IMR-90 (cell line): ENCODE data around the gene COG2. TPM values are rescaled to one million over a fixed set of nuclear protein-coding genes. Genes with fewer than 3 reads are reported as not detected.

Experiments used
- ATAC-seq: fragments of 200-7000 bp; cut with Tn5 transposase; 2 replicates; pipeline ENCODE4 v1.9.1; 2020; ENCODE audit warnings: low read depth, mild to moderate bottlenecking, moderate library complexity
- BruUV-seq: library from RNA; stranded (reverse); fragments of 400-500 nt; replicated peaks from 2 replicates; lab custom pipeline; 2021; lab: Mats Ljungman, UMichigan
- CTCF ChIA-PET: fragments of 300-600 bp; formaldehyde crosslinking; extraction: SDS; loops from one replicate; lab custom pipeline; 2021; ENCODE audit warnings: antibody characterized with exemption; lab: Yijun Ruan, JAX
- POLR2A ChIA-PET: fragments of 300-600 bp; sonication (Branson Sonifier 250); formaldehyde crosslinking; loops from one replicate; lab custom pipeline; 2022; ENCODE audit warnings: antibody characterized with exemption; ENCODE audit not compliant: unreplicated experiment; lab: Charles Lee
- DNase-seq: peaks from one replicate; pipeline ENCODE4 v3.0.0; 2013
- H2AFZ ChIP-seq: replicated peaks from 2 replicates; pipeline ENCODE3; 2013; ENCODE audit warnings: low read length, mild to moderate bottlenecking; ENCODE audit not compliant: poor library complexity
- H2AK5ac ChIP-seq: 2 replicates; pipeline ENCODE4 v1.6.1; 2013; ENCODE audit warnings: low read depth, low read length, inconsistent platforms
- H2AK9ac ChIP-seq: replicated peaks from 2 replicates; pipeline ENCODE3; 2013; ENCODE audit warnings: mild to moderate bottlenecking, low read depth, low read length, moderate library complexity; ENCODE audit not compliant: poor library complexity
- H2BK120ac ChIP-seq: 2 replicates; pipeline ENCODE4 v1.6.1; 2013; ENCODE audit warnings: low read depth, low read length, inconsistent platforms
- H2BK15ac ChIP-seq: 3 replicates; pipeline ENCODE4 v1.6.1; 2013; ENCODE audit warnings: low read depth, low read length, inconsistent platforms
- H2BK20ac ChIP-seq: 2 replicates; pipeline ENCODE4 v1.6.1; 2013; ENCODE audit warnings: low read depth, mild to moderate bottlenecking, inconsistent platforms, low read length, moderate library complexity
- H2BK5ac ChIP-seq: 2 replicates; pipeline ENCODE4 v1.6.1; 2013; ENCODE audit warnings: mild to moderate bottlenecking, low read depth, low read length, inconsistent platforms; ENCODE audit not compliant: poor library complexity, severe bottlenecking
- H3K14ac ChIP-seq: replicated peaks from 2 replicates; pipeline ENCODE4 v1.6.1; 2013; ENCODE audit warnings: low read depth, low read length, inconsistent platforms
- H3K18ac ChIP-seq: 2 replicates; pipeline ENCODE4 v1.6.1; 2013; ENCODE audit warnings: low read depth, low read length, control low read depth
- H3K23ac ChIP-seq: 2 replicates; pipeline ENCODE4 v1.6.1; 2013; ENCODE audit warnings: low read depth, low read length, inconsistent platforms
- H3K27ac ChIP-seq: 2 replicates; pipeline ENCODE4 v1.5.1; 2013; ENCODE audit warnings: mild to moderate bottlenecking, control low read depth, low read length; ENCODE audit not compliant: insufficient read depth
- H3K27me3 ChIP-seq: 2 replicates; pipeline ENCODE4 v1.6.1; 2013; ENCODE audit warnings: low read length; ENCODE audit not compliant: control insufficient read depth, insufficient read depth
- H3K36me3 ChIP-seq: 2 replicates; pipeline ENCODE4 v1.6.1; 2013; ENCODE audit warnings: low read length, mixed read lengths; ENCODE audit not compliant: control insufficient read depth, insufficient read depth
- H3K4ac ChIP-seq: 2 replicates; pipeline ENCODE4 v1.6.1; 2013; ENCODE audit warnings: low read depth, low read length, inconsistent platforms
- H3K4me1 ChIP-seq: 2 replicates; pipeline ENCODE4 v1.6.1; 2013; ENCODE audit warnings: low read length, mixed read lengths; ENCODE audit not compliant: control insufficient read depth, insufficient read depth
- H3K4me2 ChIP-seq: 2 replicates; pipeline ENCODE4 v1.6.1; 2013; ENCODE audit warnings: low read depth, mild to moderate bottlenecking, control low read depth, low read length, moderate library complexity
- H3K4me3 ChIP-seq: 2 replicates; pipeline ENCODE4 v1.5.1; 2013; ENCODE audit warnings: low read depth, mild to moderate bottlenecking, control low read depth, low read length, moderate library complexity; ENCODE audit not compliant: insufficient read depth
- H3K56ac ChIP-seq: 2 replicates; pipeline ENCODE4 v1.6.1; 2013; ENCODE audit warnings: low read length, inconsistent platforms; ENCODE audit not compliant: insufficient read depth; ENCODE audit errors: extremely low read depth
- H3K79me1 ChIP-seq, 2 experiments: 2 replicates each; pipeline ENCODE4 v1.6.1; 2013; ENCODE audit warnings: low read length in 2 of 2, inconsistent platforms in 1 of 2, low read depth in 1 of 2
- H3K9ac ChIP-seq: 2 replicates; pipeline ENCODE4 v1.6.1; 2013; ENCODE audit warnings: low read depth, low read length, control low read depth
- H3K9me1 ChIP-seq: 2 replicates; pipeline ENCODE4 v1.6.1; 2013; ENCODE audit warnings: low read length, inconsistent platforms; ENCODE audit not compliant: insufficient read depth
- H3K9me3 ChIP-seq: 2 replicates; pipeline ENCODE4 v1.6.1; 2013; ENCODE audit warnings: low read length; ENCODE audit not compliant: control insufficient read depth, insufficient read depth
- H4K20me1 ChIP-seq: 2 replicates; pipeline ENCODE4 v1.6.1; 2013; ENCODE audit warnings: low read length, inconsistent platforms; ENCODE audit not compliant: insufficient read depth
- H4K5ac ChIP-seq: 2 replicates; pipeline ENCODE4 v1.6.1; 2013; ENCODE audit warnings: mild to moderate bottlenecking, low read depth, low read length, control low read depth
- H4K8ac ChIP-seq, 2 experiments: 2 replicates each; pipeline ENCODE4 v1.6.1; 2013; ENCODE audit warnings: low read depth in 2 of 2, low read length in 2 of 2, control low read depth in 1 of 2, inconsistent platforms in 1 of 2
- H4K91ac ChIP-seq: 2 replicates; pipeline ENCODE4 v1.6.1; 2013; ENCODE audit warnings: low read depth, low read length, inconsistent platforms; ENCODE audit not compliant: insufficient read depth
- CEBPB ChIP-seq: IDR thresholded peaks from 2 replicates; pipeline ENCODE4 v1.6.1; 2012; ENCODE audit warnings: low read depth, low read length, improper control_type of control experiment
- CHD1 ChIP-seq: IDR thresholded peaks from 2 replicates; pipeline ENCODE4 v1.6.1; 2012; ENCODE audit warnings: low read depth, low read length, improper control_type of control experiment
- FOS ChIP-seq: fragments of 150-350 bp; IDR thresholded peaks from 2 replicates; pipeline ENCODE4 v1.6.1; 2016; ENCODE audit warnings: low read depth, low read length
- MAZ ChIP-seq: IDR thresholded peaks from 2 replicates; pipeline ENCODE4 v1.6.1; 2012; ENCODE audit warnings: low read depth, mild to moderate bottlenecking, low read length, improper control_type of control experiment, moderate library complexity, borderline replicate concordance
- MXI1 ChIP-seq: IDR thresholded peaks from 2 replicates; pipeline ENCODE4 v1.6.1; 2012; ENCODE audit warnings: low read depth, mild to moderate bottlenecking, low read length, moderate library complexity, borderline replicate concordance
- NFE2L2 ChIP-seq: fragments of 150-350 bp; IDR thresholded peaks from 2 replicates; pipeline ENCODE4 v1.6.1; 2016; ENCODE audit warnings: low read depth, mild to moderate bottlenecking, low read length
- RAD21 ChIP-seq: IDR thresholded peaks from 2 replicates; pipeline ENCODE4 v1.6.1; 2012; ENCODE audit warnings: low read length, improper control_type of control experiment
- RCOR1 ChIP-seq: IDR thresholded peaks from 2 replicates; pipeline ENCODE4 v1.6.1; 2012; ENCODE audit warnings: mild to moderate bottlenecking, low read length, improper control_type of control experiment; ENCODE audit not compliant: insufficient replicate concordance
- RFX5 ChIP-seq: IDR thresholded peaks from 2 replicates; pipeline ENCODE4 v1.8.0; 2012; ENCODE audit warnings: low read depth, mild to moderate bottlenecking, low read length, moderate library complexity
- SMC3 ChIP-seq: fragments of 150-350 bp; IDR thresholded peaks from 2 replicates; pipeline ENCODE4 v1.6.1; 2016; ENCODE audit warnings: low read depth, mild to moderate bottlenecking, antibody characterized with exemption, low read length, moderate library complexity
- WGBS, 2 experiments: methylation state at CpG; one replicate each; pipeline versions ENCODE4 v1.1.5 to v1.1.7; 2013; ENCODE audit warnings: missing lambda C conversion rate in 2 of 2; ENCODE audit not compliant: insufficient read length in 1 of 2; ENCODE audit errors: extremely low coverage in 2 of 2; 5-methylcytosine and 5-hydroxymethylcytosine counted together
- dilution Hi-C: fragments of 300-500 bp; cut with HindIII; formaldehyde crosslinking; loops from one replicate; pipeline ENCODE4 v1.14.3; 2018; ENCODE audit warnings: low sequenced_read_pairs; ENCODE audit not compliant: unreplicated experiment
- in situ Hi-C: fragments of 300-500 bp; cut with MboI; formaldehyde crosslinking; loops from 3 replicates; pipeline ENCODE4 v1.14.3; 2019; ENCODE audit warnings: low sequenced_read_pairs, inconsistent platforms, mixed read lengths
- intact Hi-C: fragments of 100-400 bp; cut with micrococcal nuclease; formaldehyde crosslinking; loops from 2 replicates; pipeline ENCODE4 v1.10.0; 2022
- polyA plus RNA-seq, 3 experiments: library from polyadenylated mRNA; depleted of rRNA; stranded (reverse); fragments of >200 nt; gene quantifications; 2 replicates each; pipeline ENCODE4 v1.2.3, GENCODE V29; 2012; ENCODE audit warnings: low replicate concordance in 1 of 3
- total RNA-seq: library from RNA; depleted of rRNA; stranded (reverse); fragments of >200 nt; gene quantifications from 2 replicates; pipeline ENCODE4 v1.2.3, GENCODE V29; 2012
- TF ChIP-seq, protein P1 (sequence below): conservative IDR thresholded peaks from 2 replicates; pipeline ENCODE4 v1.5.1; 2012; ENCODE audit warnings: mild to moderate bottlenecking, low read depth, low read length, improper control_type of control experiment

The COG2 gene
- total and polyA plus RNA-seq, 2 of the 4 experiments (the other 2 are of a cell fraction): 9.1 to 16.7 TPM

DNA sequence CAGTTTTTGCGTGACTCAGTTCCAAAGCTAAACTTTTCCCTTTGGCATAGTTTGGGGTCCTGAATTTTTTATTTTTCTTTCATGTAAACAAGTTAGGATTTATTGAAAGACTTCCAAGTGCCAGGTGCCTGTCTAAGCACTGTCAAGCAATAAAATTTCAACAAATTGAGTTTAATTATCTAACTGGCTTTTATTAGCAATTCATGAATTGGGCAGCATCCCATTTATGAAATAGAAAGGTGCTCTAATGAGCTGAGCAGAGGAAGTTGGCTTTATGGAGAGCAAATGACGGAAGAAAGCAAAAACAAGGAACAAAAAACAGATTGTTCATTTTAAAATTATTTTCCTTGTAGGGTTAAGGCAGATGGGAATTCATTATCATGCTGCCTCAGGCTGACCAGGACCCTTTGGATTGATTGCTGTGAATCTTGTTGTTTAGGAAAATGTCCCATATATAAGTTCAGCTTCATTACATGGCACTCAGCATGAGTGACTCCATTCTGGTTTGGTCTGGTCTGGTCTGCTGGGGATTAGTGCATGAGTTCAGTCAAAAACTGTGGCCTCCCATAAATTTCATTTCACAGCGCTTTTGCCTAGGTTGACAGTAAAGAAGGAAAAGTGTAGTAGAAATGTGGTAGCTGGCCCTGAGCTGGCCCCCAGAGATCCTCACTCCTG lies 21.5 kb upstream of the COG2 start:
- no peak overlapping the region for H3K4me3 ChIP-seq
- H3K9me1 ChIP-seq: no peaks in the 10 kb centered on the region
- H3K36me3 ChIP-seq: no peaks in the 10 kb centered on the region
- no peak overlapping the region for H3K14ac ChIP-seq
- no peak overlapping the region for H3K18ac ChIP-seq
- H3K79me1 ChIP-seq: no peaks in the 10 kb centered on the region
- H3K9ac ChIP-seq: no peak overlapping the region
- no CpG with 5 or more reads among the region's 3 CpGs for WGBS, 2 experiments
- H3K23ac ChIP-seq: no peak overlapping the region
- no peak overlapping the region for H3K56ac ChIP-seq
- BruUV-seq: no TSS peak
- H3K4ac ChIP-seq: no peak overlapping the region
- H4K20me1 ChIP-seq: no peaks in the 10 kb centered on the region
- H3K4me1 ChIP-seq: no peaks in the 10 kb centered on the region
- H2BK20ac ChIP-seq: no peak overlapping the region
- no peak overlapping the region for H4K8ac ChIP-seq
- intact Hi-C loops: no loop called here
- H3K27ac ChIP-seq: no peak overlapping the region
- no peak for TF ChIP-seq CEBPB
- no peak for TF ChIP-seq SMC3
- TF ChIP-seq FOS: no peak
- TF ChIP-seq MAZ: no peak
- no peak for TF ChIP-seq CHD1
- TF ChIP-seq, protein P1, sequence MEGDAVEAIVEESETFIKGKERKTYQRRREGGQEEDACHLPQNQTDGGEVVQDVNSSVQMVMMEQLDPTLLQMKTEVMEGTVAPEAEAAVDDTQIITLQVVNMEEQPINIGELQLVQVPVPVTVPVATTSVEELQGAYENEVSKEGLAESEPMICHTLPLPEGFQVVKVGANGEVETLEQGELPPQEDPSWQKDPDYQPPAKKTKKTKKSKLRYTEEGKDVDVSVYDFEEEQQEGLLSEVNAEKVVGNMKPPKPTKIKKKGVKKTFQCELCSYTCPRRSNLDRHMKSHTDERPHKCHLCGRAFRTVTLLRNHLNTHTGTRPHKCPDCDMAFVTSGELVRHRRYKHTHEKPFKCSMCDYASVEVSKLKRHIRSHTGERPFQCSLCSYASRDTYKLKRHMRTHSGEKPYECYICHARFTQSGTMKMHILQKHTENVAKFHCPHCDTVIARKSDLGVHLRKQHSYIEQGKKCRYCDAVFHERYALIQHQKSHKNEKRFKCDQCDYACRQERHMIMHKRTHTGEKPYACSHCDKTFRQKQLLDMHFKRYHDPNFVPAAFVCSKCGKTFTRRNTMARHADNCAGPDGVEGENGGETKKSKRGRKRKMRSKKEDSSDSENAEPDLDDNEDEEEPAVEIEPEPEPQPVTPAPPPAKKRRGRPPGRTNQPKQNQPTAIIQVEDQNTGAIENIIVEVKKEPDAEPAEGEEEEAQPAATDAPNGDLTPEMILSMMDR: no peak
- no peak for TF ChIP-seq NFE2L2
- TF ChIP-seq RCOR1: no peak
- TF ChIP-seq MXI1: no peak
- no peak for TF ChIP-seq RAD21
- TF ChIP-seq RFX5: no peak
- no peak overlapping the region for H2BK5ac ChIP-seq
- no peak overlapping the region for H4K5ac ChIP-seq
- no peak overlapping the region for H3K4me2 ChIP-seq
- no peaks in the 10 kb centered on the region for H3K9me3 ChIP-seq
- H2BK120ac ChIP-seq: no peak overlapping the region
- H2BK15ac ChIP-seq: no peak overlapping the region
- no peak overlapping the region for H2AK5ac ChIP-seq
- H2AK9ac ChIP-seq: no peak overlapping the region
- CTCF ChIA-PET: no interaction called here
- DNase-seq: no peak
- H3K27me3 ChIP-seq: peaks cover 2% of the 10 kb centered on the region; the same call in 1 of the 2 replicates
- POLR2A ChIA-PET: no interaction called here
- no peak for ATAC-seq
- H4K91ac ChIP-seq: no peak overlapping the region
- H2AFZ ChIP-seq: no peak overlapping the region
- dilution Hi-C loops: no loop called here
- in situ Hi-C loops: no loop called here
